IPS-11a (cell line): ENCODE measurements around the gene UCKL1.
"Not testable (repeated sequence)": the region's sequence is repeated elsewhere in the genome, so short reads cannot be mapped to it uniquely, and the experiment has no call there.

Experiments
- H3K4me3 ChIP-seq: one replicate; pipeline ENCODE4 v1.5.1; 2013; ENCODE audit warnings: low read depth, low read length, control low read depth

Gene UCKL1

GRCh38 chr20:63972312-63973159 is 16.3 kb upstream of the UCKL1 start:
- no peak overlapping the region for H3K4me3 ChIP-seq

GRCh38 chr20:63971960-63972311 is 15.7 kb upstream of the UCKL1 start:
- H3K4me3 ChIP-seq: not testable (repeated sequence)

- no peak overlapping the region for H3K4me3 ChIP-seq
These were observed 14.7 kb upstream of the UCKL1 start for GRCh38 chr20:63970714-63971431.

- peak within 1 kb of the TSS; percentile 70 for H3K4me3 ChIP-seq
These were observed 13.9 kb upstream of the UCKL1 start, which contains the start of gene ZNF512B for GRCh38 chr20:63969838-63970713. TSS of gene ZNF512B (minus strand) at chr20:63969930. CDS start at chr20:63967950, 1,980 bp downstream.

- H3K4me3 ChIP-seq: peak overlapping the region; percentile 70
These were observed 12.9 kb upstream of the UCKL1 start for GRCh38 chr20:63968928-63969760.

- H3K4me3 ChIP-seq: no peak overlapping the region
These were observed 12.1 kb upstream of the UCKL1 start for GRCh38 chr20:63968136-63968927.

- H3K4me3 ChIP-seq: no peak overlapping the region
These were observed 11.3 kb upstream of the UCKL1 start for GRCh38 chr20:63967330-63968135.

- H3K4me3 ChIP-seq: no peak overlapping the region
These were observed 10.7 kb upstream of the UCKL1 start for GRCh38 chr20:63966944-63967322.

GRCh38 chr20:63966172-63966943 is 10.1 kb upstream of the UCKL1 start:
- H3K4me3 ChIP-seq: no peak overlapping the region

- H3K4me3 ChIP-seq: no peak overlapping the region
These were observed 8.2 kb upstream of the UCKL1 start for GRCh38 chr20:63964412-63964811.

- no peak overlapping the region for H3K4me3 ChIP-seq
These were observed 7.6 kb upstream of the UCKL1 start for GRCh38 chr20:63963784-63964301.

- no peak overlapping the region for H3K4me3 ChIP-seq
These were observed 7.1 kb upstream of the UCKL1 start for GRCh38 chr20:63963348-63963741.

- H3K4me3 ChIP-seq: no peak overlapping the region
These were observed 6.5 kb upstream of the UCKL1 start for GRCh38 chr20:63962426-63963347.

- H3K4me3 ChIP-seq: no peak overlapping the region
These were observed 5.6 kb upstream of the UCKL1 start for GRCh38 chr20:63961664-63962425.

- H3K4me3 ChIP-seq: not testable (repeated sequence)
These were observed 4.7 kb upstream of the UCKL1 start for GRCh38 chr20:63960654-63961621.
